Measurements from ENCODE around the gene RGS3. TPM values are rescaled to one million over a fixed set of nuclear protein-coding genes. Genes with fewer than 3 reads are reported as not detected.

The RGS3 gene
- polyA plus RNA-seq, 1 of the 3 experiments (the other 2 are of a cell fraction), result 50.6 TPM

- TF ChIP-seq GABPA (IDR thresholded peaks at IDR 0.05; ENCODE audit: low read depth) (no peak), MAX (IDR thresholded peaks at IDR 0.05; ENCODE audit: low read depth) (no peak)
These were observed 104.5 kb downstream of the RGS3 start (continued) for GRCh38 chr9:113568081-113568435.

- Histone ChIP-seq H3K4me3 (ENCODE audit: low read depth in 2 of 2, low read length in 1 of 2) (no peak overlapping the region), H3K27ac (ENCODE audit: low read depth in 2 of 2, low read length in 1 of 2) (no peak overlapping the region; a peak in 1 of 4 replicates), H3K4me1 (ENCODE audit: control insufficient read depth in 1 of 2, insufficient read depth in 2 of 2, low read depth in 1 of 2, low read length in 1 of 2) (peaks cover 0 to 46% of the 10 kb centered on the region in 2 experiments; a peak in 2 of 4 replicates), H4K20me1 (ENCODE audit: insufficient read depth) (no peaks in the 10 kb centered on the region), H3K9ac (no peak overlapping the region), H3K4me2 (no peak overlapping the region), H3K9me3 (no peaks in the 10 kb centered on the region), H3K9me2 (no peaks in the 10 kb centered on the region), H3K27me3 (ENCODE audit: insufficient read depth) (no peaks in the 10 kb centered on the region), H3F3A (replicated peaks; ENCODE audit: insufficient read depth) (no peaks in the 10 kb centered on the region), H3K36me3 (replicated peaks in 1 of 2; ENCODE audit: control insufficient read depth in 1 of 2, insufficient read depth in 2 of 2, low read length in 1 of 2) (no peaks in the 10 kb centered on the region), H3K79me2 (ENCODE audit: insufficient read depth) (no peaks in the 10 kb centered on the region), H2AFZ (ENCODE audit: low read depth) (no peak overlapping the region)
- 80% methylated on average over 10 of the region's 11 CpGs for WGBS (ENCODE audit: low lambda C conversion rate)
- TF ChIP-seq TEAD4 (IDR thresholded peaks at IDR 0.05; ENCODE audit: borderline replicate concordance, insufficient read depth) (no peak), RFX5 (IDR thresholded peaks at IDR 0.05; ENCODE audit: low read length) (no peak), MEF2A (IDR thresholded peaks at IDR 0.05; ENCODE audit: borderline replicate concordance, low read depth) (no peak), TCF12 (IDR thresholded peaks at IDR 0.05) (no peak), TAF1 (IDR thresholded peaks at IDR 0.05; ENCODE audit: borderline replicate concordance, low read depth, low read length) (no peak)
- ChIA-PET POLR2A (interaction anchor here (0.8 kb wide), 1 partner anchor 10 kb away, joined by 3 read pairs; no protein-coding TSS in a partner anchor), CTCF (interaction anchor here (1.3 to 3.3 kb wide), 5 partner anchors 14 to 122 kb away, joined by 5 to 14 read pairs (median 7); no protein-coding TSS in a partner anchor)
- DNase-seq, result peak; percentile 59
These were observed 105.2 kb downstream of the RGS3 start for GRCh38 chr9:113568571-113569321.

GRCh38 chr9:113569472-113570060, 106.0 kb downstream of the RGS3 start:
- H3K9ac ChIP-seq, result no peak overlapping the region
- H3K79me2 ChIP-seq (ENCODE audit: insufficient read depth), result no peaks in the 10 kb centered on the region
- no peak overlapping the region for H3K4me3 ChIP-seq (ENCODE audit: low read depth in 2 of 2, low read length in 1 of 2)
- TF ChIP-seq TCF12 (IDR thresholded peaks at IDR 0.05), result no peak
- no peak for TF ChIP-seq RFX5 (IDR thresholded peaks at IDR 0.05; ENCODE audit: low read length)
- no peak for TF ChIP-seq FOSL2 (IDR thresholded peaks at IDR 0.05; ENCODE audit: borderline replicate concordance, low read depth)
- TF ChIP-seq TEAD4 (IDR thresholded peaks at IDR 0.05; ENCODE audit: borderline replicate concordance, insufficient read depth), result no peak
- no peak for TF ChIP-seq GABPA (IDR thresholded peaks at IDR 0.05; ENCODE audit: low read depth)
- TF ChIP-seq POLR2AphosphoS5 (IDR thresholded peaks at IDR 0.05; ENCODE audit: low read depth, low read length), result no peak
- TF ChIP-seq NRF1 (IDR thresholded peaks at IDR 0.05; ENCODE audit: low read depth, low read length), result no peak
- no peak for TF ChIP-seq MEF2A (IDR thresholded peaks at IDR 0.05; ENCODE audit: borderline replicate concordance, low read depth)
- TF ChIP-seq USF1 (IDR thresholded peaks at IDR 0.05; ENCODE audit: borderline replicate concordance, low read depth), result no peak
- TF ChIP-seq FOXM1 (IDR thresholded peaks at IDR 0.05; ENCODE audit: low read depth), result no peak
- TF ChIP-seq EP300 (IDR thresholded peaks at IDR 0.05; ENCODE audit: borderline replicate concordance in 1 of 2, low read depth in 1 of 2, low read length in 1 of 2), result no peak
- TF ChIP-seq RCOR1 (IDR thresholded peaks at IDR 0.05; ENCODE audit: low read length), result no peak
- TF ChIP-seq PBX3 (IDR thresholded peaks at IDR 0.05), result no peak
- TF ChIP-seq USF2 (IDR thresholded peaks at IDR 0.05; ENCODE audit: borderline replicate concordance, low read depth, low read length), result no peak
- TF ChIP-seq EZH2phosphoT487 (IDR thresholded peaks at IDR 0.05; ENCODE audit: borderline replicate concordance, low read depth), result no peak
- WGBS (ENCODE audit: low lambda C conversion rate), result 90% methylated on average over 1 of the region's 2 CpGs
- H3K27ac ChIP-seq (ENCODE audit: low read depth in 2 of 2, low read length in 1 of 2), result no peak overlapping the region
- H3K4me2 ChIP-seq, result no peak overlapping the region
- H2AFZ ChIP-seq (ENCODE audit: low read depth), result no peak overlapping the region
- CTCF ChIA-PET, result interaction anchor here (1.3 to 3.3 kb wide), 5 partner anchors 13 to 123 kb away, joined by 5 to 14 read pairs (median 7); no protein-coding TSS in a partner anchor
- POLR2A ChIA-PET, result no interaction called here
- H3F3A ChIP-seq (replicated peaks; ENCODE audit: insufficient read depth), result no peaks in the 10 kb centered on the region
- H3K36me3 ChIP-seq (replicated peaks in 1 of 2; ENCODE audit: control insufficient read depth in 1 of 2, insufficient read depth in 2 of 2, low read length in 1 of 2), result no peaks in the 10 kb centered on the region
- DNase-seq, result no peak
- no peaks in the 10 kb centered on the region for H3K27me3 ChIP-seq (ENCODE audit: insufficient read depth)
- H4K20me1 ChIP-seq (ENCODE audit: insufficient read depth), result no peaks in the 10 kb centered on the region
- no peaks in the 10 kb centered on the region for H3K9me3 ChIP-seq
- H3K9me2 ChIP-seq, result no peaks in the 10 kb centered on the region
- H3K4me1 ChIP-seq (ENCODE audit: control insufficient read depth in 1 of 2, insufficient read depth in 2 of 2, low read depth in 1 of 2, low read length in 1 of 2), result peaks cover 0 to 46% of the 10 kb centered on the region in 2 experiments; a peak in 2 of 4 replicates
